Effector memory CD8-positive, alpha-beta T cell (primary cell): ENCODE data around the gene PKP4.

Source experiments
- ATAC-seq: fragments of 150-1000 bp; cut with Tn5 transposase; replicated peaks from 2 replicates; pipeline ENCODE4 v1.10.0; 2021; ENCODE audit warnings: mild to moderate bottlenecking, moderate library complexity
- DNase-seq, 3 experiments: peaks; one replicate each; pipeline ENCODE4 v3.0.0; 2021
- H3K27ac Mint-ChIP-seq, 2 donors: one replicate each; pipeline ENCODE4 v1.8.0; 2022; ENCODE audit warnings: mild to moderate bottlenecking in 2 of 2, mixed read lengths in 2 of 2, moderate library complexity in 2 of 2
- H3K27me3 Mint-ChIP-seq, 2 donors: one replicate each; pipeline ENCODE4 v1.8.0; 2022; ENCODE audit warnings: mixed read lengths in 2 of 2
- H3K36me3 Mint-ChIP-seq: one replicate; pipeline ENCODE4 v1.8.0; 2022; ENCODE audit warnings: mild to moderate bottlenecking, moderate library complexity, mixed read lengths; ENCODE audit not compliant: insufficient read depth
- H3K4me1 Mint-ChIP-seq, 2 donors: one replicate each; pipeline ENCODE4 v1.8.0; 2022; ENCODE audit warnings: low read depth in 2 of 2, mixed read lengths in 2 of 2
- H3K4me3 Mint-ChIP-seq, 2 donors: one replicate each; pipeline ENCODE4 v1.8.0; 2022; ENCODE audit warnings: mild to moderate bottlenecking in 2 of 2, mixed read lengths in 2 of 2, moderate library complexity in 2 of 2
- H3K9me3 Mint-ChIP-seq, 2 donors: one replicate each; pipeline ENCODE4 v1.8.0; 2022; ENCODE audit warnings: mixed read lengths in 2 of 2

PKP4 gene

GRCh38 chr2:158620656-158621055 lies 163.9 kb downstream of the PKP4 start:
- no peaks in the 10 kb centered on the region for H3K9me3 Mint-ChIP-seq
- peaks cover 2% of the 10 kb centered on the region for H3K36me3 Mint-ChIP-seq
- ATAC-seq (no peak), DNase-seq (no peak)
- H3K4me3 Mint-ChIP-seq = no peak overlapping the region
- H3K27ac Mint-ChIP-seq = no peak overlapping the region
- no peaks in the 10 kb centered on the region for H3K4me1 Mint-ChIP-seq
- no peaks in the 10 kb centered on the region for H3K27me3 Mint-ChIP-seq

GRCh38 chr2:158624071-158624667 lies 167.4 kb downstream of the PKP4 start:
- Mint-ChIP-seq H3K4me3 (no peak overlapping the region), H3K27me3 (no peaks in the 10 kb centered on the region), H3K4me1 (no peaks in the 10 kb centered on the region), H3K36me3 (peaks cover 3% of the 10 kb centered on the region), H3K27ac (no peak overlapping the region), H3K9me3 (no peaks in the 10 kb centered on the region)
- ATAC-seq (no peak), DNase-seq (no peak)

- DNase-seq (no peak), ATAC-seq (no peak)
- Mint-ChIP-seq H3K9me3 (no peaks in the 10 kb centered on the region), H3K36me3 (peaks cover 3% of the 10 kb centered on the region), H3K27me3 (no peaks in the 10 kb centered on the region), H3K4me1 (no peaks in the 10 kb centered on the region), H3K4me3 (no peak overlapping the region), H3K27ac (no peak overlapping the region)
These were observed 168.2 kb downstream of the PKP4 start for GRCh38 chr2:158624961-158625360.

GRCh38 chr2:158629116-158629515 lies 172.4 kb downstream of the PKP4 start:
- H3K27me3 Mint-ChIP-seq = no peaks in the 10 kb centered on the region
- no peaks in the 10 kb centered on the region for H3K9me3 Mint-ChIP-seq
- no peaks in the 10 kb centered on the region for H3K4me1 Mint-ChIP-seq
- no peak overlapping the region for H3K4me3 Mint-ChIP-seq
- peaks cover 5% of the 10 kb centered on the region for H3K36me3 Mint-ChIP-seq
- H3K27ac Mint-ChIP-seq = no peak overlapping the region
- DNase-seq (no peak), ATAC-seq (no peak)

- Mint-ChIP-seq H3K27me3 (no peaks in the 10 kb centered on the region), H3K9me3 (no peaks in the 10 kb centered on the region), H3K4me3 (no peak overlapping the region), H3K4me1 (no peaks in the 10 kb centered on the region), H3K36me3 (peaks cover 2% of the 10 kb centered on the region), H3K27ac (no peak overlapping the region)
- DNase-seq (no peak), ATAC-seq (no peak)
These were observed 176.5 kb downstream of the PKP4 start for GRCh38 chr2:158633261-158633660.

GRCh38 chr2:158634627-158635026 lies 177.9 kb downstream of the PKP4 start:
- Mint-ChIP-seq H3K9me3 (no peaks in the 10 kb centered on the region), H3K4me3 (no peak overlapping the region), H3K27ac (no peak overlapping the region), H3K27me3 (no peaks in the 10 kb centered on the region), H3K36me3 (peaks cover 2% of the 10 kb centered on the region), H3K4me1 (no peaks in the 10 kb centered on the region)
- no peak for DNase-seq
- no peak for ATAC-seq

GRCh38 chr2:158635961-158636601 lies 179.3 kb downstream of the PKP4 start:
- H3K27ac Mint-ChIP-seq = no peak overlapping the region
- DNase-seq = no peak
- H3K4me3 Mint-ChIP-seq = no peak overlapping the region
- H3K9me3 Mint-ChIP-seq = no peaks in the 10 kb centered on the region
- no peaks in the 10 kb centered on the region for H3K4me1 Mint-ChIP-seq
- peaks cover 2% of the 10 kb centered on the region for H3K36me3 Mint-ChIP-seq
- no peak for ATAC-seq
- H3K27me3 Mint-ChIP-seq = no peaks in the 10 kb centered on the region

- ATAC-seq = no peak
- no peak overlapping the region for H3K4me3 Mint-ChIP-seq
- DNase-seq = no peak
- H3K27ac Mint-ChIP-seq = no peak overlapping the region
- H3K36me3 Mint-ChIP-seq = no peaks in the 10 kb centered on the region
- H3K9me3 Mint-ChIP-seq = no peaks in the 10 kb centered on the region
- H3K4me1 Mint-ChIP-seq = no peaks in the 10 kb centered on the region
- no peaks in the 10 kb centered on the region for H3K27me3 Mint-ChIP-seq
These were observed 180.6 kb downstream of the PKP4 start for GRCh38 chr2:158637357-158637756.

GRCh38 chr2:158644139-158644538 lies 187.4 kb downstream of the PKP4 start:
- Mint-ChIP-seq H3K4me3 (no peak overlapping the region), H3K4me1 (peaks cover 0 to 2% of the 10 kb centered on the region in 2 donors), H3K27me3 (no peaks in the 10 kb centered on the region), H3K27ac (no peak overlapping the region), H3K36me3 (no peaks in the 10 kb centered on the region), H3K9me3 (no peaks in the 10 kb centered on the region)
- DNase-seq = no peak
- no peak for ATAC-seq

GRCh38 chr2:158645299-158645698 lies 188.5 kb downstream of the PKP4 start:
- Mint-ChIP-seq H3K9me3 (no peaks in the 10 kb centered on the region), H3K4me1 (peaks cover 0 to 2% of the 10 kb centered on the region in 2 donors), H3K36me3 (no peaks in the 10 kb centered on the region), H3K4me3 (no peak overlapping the region), H3K27me3 (no peaks in the 10 kb centered on the region), H3K27ac (no peak overlapping the region)
- DNase-seq = no peak
- no peak for ATAC-seq

GRCh38 chr2:158647436-158648231 lies 190.9 kb downstream of the PKP4 start:
- Mint-ChIP-seq H3K27ac (no peak overlapping the region), H3K4me1 (peaks cover 5 to 6% of the 10 kb centered on the region in 2 donors), H3K27me3 (no peaks in the 10 kb centered on the region), H3K4me3 (no peak overlapping the region), H3K9me3 (no peaks in the 10 kb centered on the region), H3K36me3 (no peaks in the 10 kb centered on the region)
- no peak for ATAC-seq
- DNase-seq = no peak

GRCh38 chr2:158649846-158650245 lies 193.1 kb downstream of the PKP4 start:
- H3K36me3 Mint-ChIP-seq = no peaks in the 10 kb centered on the region
- DNase-seq = no peak
- no peak overlapping the region for H3K27ac Mint-ChIP-seq
- H3K4me1 Mint-ChIP-seq = peaks cover 3 to 6% of the 10 kb centered on the region in 2 donors
- ATAC-seq = no peak
- no peak overlapping the region for H3K4me3 Mint-ChIP-seq
- no peaks in the 10 kb centered on the region for H3K9me3 Mint-ChIP-seq
- H3K27me3 Mint-ChIP-seq = no peaks in the 10 kb centered on the region

GRCh38 chr2:158650646-158651357 lies 194.1 kb downstream of the PKP4 start:
- DNase-seq (no peak), ATAC-seq (no peak)
- no peak overlapping the region for H3K27ac Mint-ChIP-seq
- no peaks in the 10 kb centered on the region for H3K36me3 Mint-ChIP-seq
- H3K9me3 Mint-ChIP-seq = no peaks in the 10 kb centered on the region
- peaks cover 3 to 6% of the 10 kb centered on the region in 2 donors for H3K4me1 Mint-ChIP-seq
- H3K4me3 Mint-ChIP-seq = no peak overlapping the region
- no peaks in the 10 kb centered on the region for H3K27me3 Mint-ChIP-seq
